CD4-positive, alpha-beta T cell treated with Interferon gamma for 1 hour (primary cell): ENCODE measurements around the gene CHD3.

ENCODE experiments used
- DNase-seq: peaks from one replicate; pipeline ENCODE4 v3.0.0-alpha.2; 2020

CHD3 gene

DNA sequence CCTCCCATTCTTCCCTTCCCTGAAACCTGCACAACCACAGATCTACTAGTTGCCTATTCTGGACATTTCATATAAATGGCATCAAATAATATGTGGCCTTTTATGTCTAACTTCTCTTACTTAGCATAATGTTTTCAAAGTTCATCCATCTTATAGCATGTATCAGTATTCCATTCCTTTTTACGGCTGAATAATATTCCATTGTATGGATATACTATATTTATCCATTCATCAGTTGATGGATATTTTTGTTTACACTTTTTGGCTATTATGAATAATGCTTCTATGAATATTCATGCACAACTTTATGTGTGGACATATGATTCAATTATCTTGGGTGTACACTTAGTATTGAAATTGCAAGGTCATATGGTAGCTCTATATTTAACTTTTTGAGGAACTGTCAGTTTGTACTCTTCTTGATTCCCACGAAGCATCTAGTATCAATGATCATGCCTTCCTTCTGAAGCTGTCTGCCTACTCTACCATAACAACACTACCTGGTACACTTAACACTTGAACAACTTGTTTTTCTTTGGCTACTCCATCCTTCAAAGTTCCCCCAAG lies 12.7 kb upstream of the CHD3 start:
- no peak for DNase-seq

DNA sequence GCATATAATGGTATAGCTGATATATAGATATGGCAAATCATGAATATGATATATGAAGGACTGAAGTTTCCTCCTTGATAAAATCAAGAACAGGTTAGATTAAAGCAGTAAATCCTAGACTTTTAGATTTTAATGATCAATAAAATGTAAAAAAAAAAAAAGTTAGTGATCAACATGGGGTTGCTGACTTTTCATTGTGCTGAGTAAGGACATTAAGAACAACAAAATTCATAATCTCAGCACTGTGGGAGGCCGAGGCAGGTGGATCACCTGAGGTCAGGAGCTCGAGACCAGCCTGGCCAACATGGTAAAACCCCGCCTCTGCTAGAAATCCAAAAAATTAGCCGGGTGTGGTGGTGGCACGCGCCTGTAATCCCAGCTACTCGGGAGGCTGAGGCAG lies 10.4 kb upstream of the CHD3 start:
- DNase-seq, result no peak

DNA sequence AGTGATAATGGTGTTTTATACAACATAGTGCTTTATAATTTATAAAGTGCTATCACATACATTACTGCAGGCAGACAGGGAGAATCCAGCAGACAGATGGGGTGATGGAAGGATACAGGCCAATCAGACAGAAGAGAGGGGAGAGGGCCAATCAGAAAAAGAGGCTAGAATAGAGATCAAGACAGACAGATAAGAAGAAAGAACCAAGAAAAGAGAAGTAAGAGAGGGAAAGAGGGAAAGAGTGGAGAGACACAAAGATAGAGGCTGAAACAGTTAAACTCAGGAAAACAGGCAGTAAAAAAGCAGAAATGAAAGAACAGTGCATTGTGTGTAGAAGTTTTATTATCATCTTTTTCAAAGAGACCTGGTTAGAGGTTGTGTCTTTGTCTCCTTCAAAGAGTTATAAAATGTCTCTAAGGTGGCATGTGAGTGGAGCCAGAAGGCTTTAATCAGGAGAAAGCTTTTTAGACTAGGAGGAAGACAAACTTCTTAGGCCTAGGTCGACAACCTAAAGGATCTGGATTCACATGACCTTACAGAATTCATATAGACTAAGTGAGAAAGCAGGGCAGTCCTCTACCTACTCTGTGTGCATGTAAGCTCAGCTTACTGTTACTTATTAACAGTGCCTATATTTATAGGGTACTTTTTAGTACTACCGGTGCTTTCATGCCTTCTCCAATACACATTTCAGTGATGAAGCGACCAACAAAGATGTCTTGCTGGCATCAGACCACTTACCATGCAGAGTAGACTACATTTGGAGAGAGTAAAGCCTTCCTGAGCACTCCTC lies 8.3 kb upstream of the CHD3 start:
- no peak for DNase-seq

DNA sequence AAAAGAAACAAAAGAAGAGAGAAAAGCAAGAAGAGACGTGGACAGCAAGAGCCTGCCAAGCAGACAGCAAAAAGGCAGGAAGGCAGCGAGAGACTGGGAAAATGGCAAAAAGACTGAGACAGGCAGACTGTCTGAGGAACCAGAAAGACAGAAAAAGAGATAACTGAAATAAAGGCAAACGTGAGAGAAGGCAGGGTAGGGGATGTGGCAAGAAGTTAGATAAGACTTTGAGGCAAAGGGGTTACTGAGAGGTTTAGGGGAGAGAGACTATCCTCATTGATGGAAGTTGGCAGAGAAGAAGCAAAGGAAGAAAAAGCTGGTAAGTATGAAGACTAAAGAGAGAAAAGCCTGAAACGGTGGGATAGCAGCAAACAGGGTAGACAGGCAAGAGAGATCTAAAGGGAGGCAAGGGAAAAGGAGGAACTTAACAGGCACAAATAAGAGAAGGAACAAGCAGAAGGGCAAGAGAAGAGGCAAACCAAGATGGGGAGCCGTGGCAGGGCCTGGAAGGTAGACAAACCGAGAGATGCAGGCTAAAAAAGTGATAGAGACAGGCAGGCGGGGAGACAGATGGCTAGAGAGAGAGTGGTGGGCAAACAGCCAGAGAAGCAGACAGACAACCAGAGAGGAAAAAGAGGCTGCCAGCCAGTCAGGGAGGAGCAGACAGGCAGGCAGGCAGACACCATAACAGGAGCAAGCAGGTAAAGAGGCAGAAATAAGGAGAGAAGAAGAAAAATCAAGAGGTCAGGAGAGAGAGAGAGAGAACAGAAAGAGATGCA lies 7.1 kb upstream of the CHD3 start:
- DNase-seq, result no peak

- DNase-seq, result no peak
These were observed 6.5 kb upstream of the CHD3 start for GRCh38 chr17:7882068-7882467.

DNA sequence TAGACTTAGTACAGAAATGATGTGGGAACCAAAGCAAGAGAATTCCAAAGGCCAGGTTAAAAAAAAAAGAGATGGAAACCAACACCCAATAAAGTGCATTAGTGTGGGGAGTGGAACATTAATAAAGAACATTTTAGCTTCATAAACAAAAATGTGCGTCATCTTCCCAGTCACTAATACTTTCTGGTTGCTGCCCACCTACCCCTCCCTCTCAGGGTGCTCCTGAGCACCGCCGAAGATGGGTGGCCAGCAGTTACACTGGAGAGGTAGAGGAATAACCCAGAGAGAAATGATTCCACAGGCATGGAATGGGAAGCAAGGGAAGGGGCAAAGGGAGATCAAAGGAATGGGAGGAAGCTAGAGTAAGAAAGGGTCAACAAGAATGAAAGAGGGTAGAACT lies 6.0 kb upstream of the CHD3 start:
- DNase-seq, result no peak

GRCh38 chr17:7883781-7884386 lies 4.7 kb upstream of the CHD3 start:
- DNase-seq, result peak; percentile 46

- peak; percentile 51 for DNase-seq
These were observed 3.8 kb upstream of the CHD3 start for GRCh38 chr17:7884581-7885366.

GRCh38 chr17:7885367-7886226 lies 3.0 kb upstream of the CHD3 start:
- DNase-seq, result peak; percentile 60

GRCh38 chr17:7886227-7887037 lies 2.2 kb upstream of the CHD3 start:
- peak; percentile 69 for DNase-seq

GRCh38 chr17:7887038-7887481 lies 1.5 kb upstream of the CHD3 start:
- no peak for DNase-seq

DNA sequence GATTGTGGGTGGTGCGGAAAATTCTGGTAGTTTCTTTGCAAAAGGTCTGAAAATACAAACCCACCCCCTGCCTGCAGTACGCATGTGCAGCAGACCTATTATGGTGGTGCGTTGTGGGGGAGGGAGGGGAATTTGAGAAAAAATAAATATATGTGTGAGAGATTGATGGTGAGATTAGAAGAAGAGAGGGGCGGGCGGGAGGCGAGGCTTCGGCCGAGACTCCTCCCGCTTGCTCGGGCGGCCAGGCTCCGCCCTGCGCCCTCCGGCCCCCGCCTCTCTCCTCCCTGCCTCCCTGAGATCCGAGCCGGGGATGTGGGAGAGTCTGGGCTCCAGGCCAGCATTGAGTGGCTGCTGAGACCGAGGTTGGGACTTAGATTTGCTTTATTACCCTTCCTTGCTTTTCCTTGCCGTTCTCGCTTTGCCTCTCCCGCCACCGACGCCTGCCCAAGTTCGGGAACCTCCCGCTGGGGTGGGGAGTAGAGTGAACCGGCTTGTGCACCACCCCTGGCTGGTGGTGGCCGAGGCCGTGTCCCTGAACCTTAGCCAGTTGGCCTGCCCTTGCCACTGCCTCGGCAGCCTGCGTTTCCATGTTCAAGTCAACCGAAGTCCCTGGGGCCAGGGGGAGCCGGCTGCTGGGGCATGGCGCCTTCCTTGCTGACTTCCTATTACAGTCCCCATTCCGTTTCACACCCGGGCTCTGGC lies 956 bp upstream of the CHD3 start:
- DNase-seq, result peak; percentile 94

- DNase-seq, result peak; percentile 69
These were observed 772 bp downstream of the CHD3 start for GRCh38 chr17:7889166-7889955.

DNA sequence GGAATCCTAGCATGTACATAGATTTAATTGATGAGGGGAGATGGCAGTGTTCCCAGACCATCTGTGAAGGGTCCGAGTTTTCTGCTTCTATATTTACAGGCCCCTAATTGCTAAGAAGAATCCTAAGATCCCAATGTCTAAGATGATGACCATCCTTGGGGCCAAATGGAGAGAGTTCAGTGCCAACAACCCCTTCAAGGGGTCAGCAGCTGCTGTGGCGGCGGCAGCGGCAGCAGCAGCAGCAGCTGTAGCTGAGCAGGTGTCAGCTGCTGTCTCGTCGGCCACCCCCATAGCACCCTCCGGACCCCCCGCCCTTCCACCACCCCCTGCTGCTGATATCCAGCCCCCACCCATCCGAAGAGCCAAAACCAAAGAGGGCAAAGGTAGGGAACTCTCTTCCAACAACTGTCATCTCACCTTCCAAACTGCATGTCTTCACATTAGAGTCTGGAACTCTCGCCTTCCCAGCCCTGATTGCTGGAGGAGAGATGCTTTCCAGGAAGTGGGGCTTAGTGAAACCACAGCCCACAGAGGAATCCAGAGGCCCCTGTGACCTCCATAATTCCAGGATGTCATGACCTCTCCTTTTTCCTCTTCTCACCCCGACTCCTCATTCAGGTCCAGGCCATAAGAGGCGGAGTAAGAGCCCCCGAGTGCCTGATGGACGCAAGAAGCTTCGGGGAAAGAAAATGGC lies 4.7 kb downstream of the CHD3 start:
- DNase-seq, result no peak

DNA sequence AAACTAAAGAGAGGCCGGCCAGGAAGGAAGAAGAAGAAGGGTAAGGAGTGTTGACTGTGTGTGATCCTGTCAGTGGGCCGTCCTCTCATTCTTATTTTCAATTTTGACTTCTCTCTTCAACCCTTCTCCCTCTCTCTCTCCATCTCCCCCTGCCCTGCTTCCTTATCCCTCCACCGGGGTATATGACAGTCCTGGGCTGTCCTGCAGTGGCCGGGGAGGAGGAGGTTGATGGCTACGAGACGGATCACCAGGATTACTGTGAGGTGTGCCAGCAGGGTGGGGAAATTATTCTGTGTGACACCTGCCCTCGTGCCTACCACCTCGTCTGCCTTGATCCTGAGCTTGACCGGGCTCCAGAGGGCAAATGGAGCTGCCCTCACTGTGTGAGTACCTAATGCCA lies 5.6 kb downstream of the CHD3 start:
- no peak for DNase-seq

DNA sequence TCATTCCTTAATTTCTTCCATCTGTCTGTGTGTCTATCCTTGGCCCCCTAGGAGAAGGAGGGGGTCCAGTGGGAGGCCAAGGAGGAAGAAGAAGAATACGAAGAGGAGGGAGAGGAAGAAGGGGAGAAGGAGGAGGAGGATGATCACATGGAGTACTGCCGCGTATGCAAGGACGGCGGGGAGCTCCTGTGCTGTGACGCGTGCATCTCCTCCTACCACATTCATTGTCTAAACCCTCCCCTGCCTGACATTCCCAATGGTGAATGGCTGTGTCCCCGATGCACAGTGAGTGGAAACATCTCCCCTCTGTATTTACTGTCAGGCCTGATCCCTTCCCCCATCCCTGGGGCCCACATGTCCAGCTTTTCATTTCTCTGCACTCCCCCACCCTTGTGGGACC lies 6.3 kb downstream of the CHD3 start:
- no peak for DNase-seq

DNA sequence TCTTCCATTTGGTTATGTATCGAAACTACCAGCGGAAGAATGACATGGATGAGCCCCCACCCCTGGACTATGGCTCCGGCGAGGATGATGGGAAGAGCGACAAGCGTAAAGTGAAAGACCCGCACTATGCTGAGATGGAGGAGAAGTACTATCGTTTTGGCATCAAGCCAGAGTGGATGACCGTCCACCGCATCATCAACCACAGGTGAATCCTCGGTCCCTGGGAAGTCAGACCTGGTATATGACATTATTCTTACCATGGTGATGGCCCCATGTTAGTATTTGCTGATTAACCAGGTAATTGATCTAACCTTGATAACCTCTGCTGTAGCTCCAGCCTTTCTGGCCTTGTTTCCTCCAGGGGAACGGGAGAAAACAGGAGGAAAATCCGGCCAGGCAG lies 8.5 kb downstream of the CHD3 start:
- no peak for DNase-seq

- DNase-seq, result peak; percentile 27
These were observed 9.2 kb downstream of the CHD3 start for GRCh38 chr17:7897773-7898172.
